ENCODE measurements around the gene CDH19.

DNA sequence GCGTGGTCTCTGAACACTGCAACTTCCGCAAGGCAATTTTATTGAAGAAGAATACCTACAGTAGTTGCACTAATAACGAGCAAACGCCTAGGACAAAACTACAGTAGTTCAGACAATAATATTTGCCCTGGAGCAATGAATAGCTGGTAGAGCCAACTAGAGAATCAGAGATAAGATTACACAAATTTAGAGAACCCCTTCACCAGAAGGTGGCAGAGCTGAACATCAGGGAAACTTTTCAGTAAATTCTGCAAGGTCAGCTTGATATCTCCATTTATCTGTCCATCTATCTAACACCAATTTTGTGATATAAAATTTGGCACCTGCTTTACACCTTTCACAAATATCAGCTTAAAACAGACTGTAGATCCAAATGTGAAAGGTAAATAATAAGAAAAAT, 43.8 kb downstream of the CDH19 start:
- TF ChIP-seq CTCF (conservative IDR thresholded peaks at IDR 0.05 in 1 of 2, IDR thresholded peaks at IDR 0.05 in 1 of 2; ENCODE audit: extremely low read depth in 1 of 2, insufficient read depth in 1 of 2, low read depth in 1 of 2, low read length in 2 of 2) (peak; percentile 34 to 61), EZH2 (IDR thresholded peaks at IDR 0.05; ENCODE audit: borderline replicate concordance, low read length) (no peak)

All from mammary epithelial cell (primary cell).